B cell (primary cell): ENCODE measurements around the gene ANKRD13D. TPM values are rescaled to one million over a fixed set of nuclear protein-coding genes. Genes with fewer than 3 reads are reported as not detected.
A peak's percentile ranks its signal among the peaks of the same experiment; 100 is the strongest.

ENCODE experiments used
- ATAC-seq: fragments of 200-7000 bp; cut with Tn5 transposase; one replicate; pipeline ENCODE4 v1.10.0; 2021; ENCODE audit warnings: low read depth, mild to moderate bottlenecking, moderate number of reproducible peaks, moderate library complexity
- CTCF ChIA-PET: fragments of 350-600 bp; sonication (Branson Sonifier 250); formaldehyde crosslinking; loops from one replicate; lab custom pipeline; 2021; ENCODE audit warnings: antibody characterized with exemption, inconsistent platforms; lab: Charles Lee
- POLR2A ChIA-PET: fragments of 350-600 bp; sonication (Branson Sonifier 250); formaldehyde crosslinking; loops from one replicate; lab custom pipeline; 2021; ENCODE audit warnings: antibody characterized with exemption; lab: Charles Lee
- DNase-seq: peaks from one replicate; pipeline ENCODE4 v3.0.0; 2013
- H2AFZ ChIP-seq: 2 replicates; pipeline ENCODE4 v1.6.1; 2012; ENCODE audit warnings: mild to moderate bottlenecking, low read depth, low read length; ENCODE audit not compliant: insufficient read depth, poor library complexity, severe bottlenecking
- H3K27ac ChIP-seq, 2 donors: 1 replicate in 1 of 2; 2 replicates in 1 of 2; pipeline ENCODE4 v1.5.1; 2012 to 2013; ENCODE audit warnings: low read length in 2 of 2, mild to moderate bottlenecking in 2 of 2, moderate library complexity in 1 of 2
- H3K27me3 ChIP-seq, 4 experiments: fragments of 200-600 bp in 1 of 4; sonication (generic) in 1 of 4; replicated peaks in 1 of 4; 1 replicate in 2 of 4; 2 replicates in 2 of 4; pipeline versions ENCODE4 v1.6.1 to v1.7.0; 2013 to 2016; ENCODE audit warnings: low read length in 3 of 4, mild to moderate bottlenecking in 2 of 4, mixed read lengths in 1 of 4, moderate library complexity in 1 of 4; ENCODE audit not compliant: insufficient read depth in 4 of 4, control insufficient read depth in 3 of 4; ENCODE audit errors: control extremely low read depth in 1 of 4
- H3K36me3 ChIP-seq, 2 experiments: replicated peaks in 1 of 2; 1 replicate in 1 of 2; 2 replicates in 1 of 2; pipeline versions ENCODE4 v1.6.1 to v1.7.1; 2013; ENCODE audit warnings: low read length in 1 of 2; ENCODE audit not compliant: insufficient read depth in 2 of 2, control insufficient read depth in 1 of 2; ENCODE audit errors: control extremely low read depth in 1 of 2, extremely low read depth in 1 of 2
- H3K4me1 ChIP-seq, 2 donors: fragments of 200-600 bp in 1 of 2; sonication (generic) in 1 of 2; 1 replicate in 1 of 2; 2 replicates in 1 of 2; pipeline versions ENCODE4 v1.5.1 to v1.6.1; 2013 to 2017; ENCODE audit warnings: low read length in 2 of 2; ENCODE audit not compliant: control insufficient read depth in 2 of 2, insufficient read depth in 2 of 2
- H3K4me2 ChIP-seq: replicated peaks from 2 replicates; pipeline ENCODE3; 2012; ENCODE audit warnings: mild to moderate bottlenecking, low read depth, low read length; ENCODE audit not compliant: poor library complexity, severe bottlenecking
- H3K4me3 ChIP-seq, 5 experiments: fragments of 200-600 bp in 1 of 5; sonication (generic) in 1 of 5; 1 replicate in 3 of 5; 2 replicates in 2 of 5; pipeline versions ENCODE4 v1.5.1 to v1.7.0; 2011 to 2016; ENCODE audit warnings: low read length in 4 of 5, mild to moderate bottlenecking in 4 of 5, low read depth in 2 of 5, control low read depth in 1 of 5, moderate library complexity in 1 of 5; ENCODE audit not compliant: insufficient read depth in 1 of 5; ENCODE audit errors: control extremely low read depth in 1 of 5, extremely low read depth in 1 of 5
- H3K79me2 ChIP-seq: fragments of 200-600 bp; sonication (generic); one replicate; pipeline ENCODE4 v1.6.0; 2016; ENCODE audit warnings: low read length; ENCODE audit not compliant: control insufficient read depth, insufficient read depth
- H3K9ac ChIP-seq: fragments of 200-600 bp; sonication (generic); 2 replicates; pipeline ENCODE4 v1.6.1; 2017; ENCODE audit warnings: mild to moderate bottlenecking, low read length, moderate library complexity
- H3K9me3 ChIP-seq, 3 donors: one replicate each; pipeline versions ENCODE4 v1.6.1 to v1.7.1; 2013; ENCODE audit warnings: low read length in 2 of 3; ENCODE audit not compliant: control insufficient read depth in 2 of 3, insufficient read depth in 1 of 3; ENCODE audit errors: control extremely low read depth in 1 of 3
- H4K20me1 ChIP-seq: 2 replicates; pipeline ENCODE4 v1.6.0; 2012; ENCODE audit warnings: mild to moderate bottlenecking, low read length; ENCODE audit not compliant: insufficient read depth, control insufficient read depth, poor library complexity, severe bottlenecking
- H3K27ac Mint-ChIP-seq: one replicate; pipeline ENCODE4 v1.8.0; 2021; ENCODE audit warnings: mixed read lengths
- H3K27me3 Mint-ChIP-seq: one replicate; pipeline ENCODE4 v1.8.0; 2021; ENCODE audit warnings: mixed read lengths
- H3K4me1 Mint-ChIP-seq: one replicate; pipeline ENCODE4 v1.8.0; 2021; ENCODE audit warnings: mixed read lengths
- H3K4me3 Mint-ChIP-seq: one replicate; pipeline ENCODE4 v1.8.0; 2021; ENCODE audit warnings: mixed read lengths
- H3K9me3 Mint-ChIP-seq: one replicate; pipeline ENCODE4 v1.8.0; 2022; ENCODE audit warnings: mixed read lengths; ENCODE audit not compliant: insufficient read depth
- EZH2 ChIP-seq: IDR thresholded peaks from 2 replicates; pipeline ENCODE4 v1.6.1; 2012; ENCODE audit warnings: borderline replicate concordance, low read depth, mild to moderate bottlenecking, moderate library complexity, low read length; ENCODE audit not compliant: insufficient read depth, poor library complexity, severe bottlenecking
- WGBS: methylation state at CpG from one replicate; pipeline ENCODE4 v1.1.5; 2013; ENCODE audit warnings: missing lambda C conversion rate; ENCODE audit not compliant: insufficient coverage; 5-methylcytosine and 5-hydroxymethylcytosine counted together
- intact Hi-C: fragments of 100-400 bp; cut with micrococcal nuclease; formaldehyde crosslinking; loops from one replicate; pipeline ENCODE4 v1.10.0; 2022
- polyA plus RNA-seq: library from polyadenylated mRNA; depleted of rRNA; stranded (reverse); fragments of >200 nt; gene quantifications from 2 replicates; pipeline ENCODE4 v1.2.3, GENCODE V29; 2012
- total RNA-seq, 2 donors: library from RNA; stranded (reverse); fragments of 120-200 nt in 1 of 2; gene quantifications; 1 replicate in 1 of 2; 2 replicates in 1 of 2; pipeline versions ENCODE4 v1.2.3 to v1.2.4, GENCODE V29; 2013 to 2022
- TF ChIP-seq, protein P1 (sequence below): fragments of 200-600 bp; IDR thresholded peaks from one replicate; pipeline ENCODE4 v1.8.0; 2022; ENCODE audit warnings: antibody characterized with exemption, mild to moderate bottlenecking

The ANKRD13D gene
- total and polyA plus RNA-seq, 2 donors (not counting 1 experiment from before 2014, with no cell fraction given) = 189 to 252 TPM

GRCh38 chr11:67265633-67266448, 23.3 kb upstream of the ANKRD13D start:
- Histone ChIP-seq H3K4me3 (no peak overlapping the region), H3K4me2 (peak overlapping the region; percentile 66)

More at GRCh38 chr11:67265633-67266448, 23.3 kb upstream of the ANKRD13D start:
- POLR2A ChIA-PET = interaction anchor here (0.5 to 7.8 kb wide), 8 partner anchors 11 to 1192 kb away, joined by 4 to 131 read pairs (median 14); partner anchors contain the start of genes ANKRD13D and POLD4
- DNase-seq (peak; percentile 89), ATAC-seq (peak; percentile 69)
- peak overlapping the region; percentile 80 for H2AFZ ChIP-seq
- H3K9ac ChIP-seq = no peak overlapping the region
- H4K20me1 ChIP-seq = peaks cover 40% of the 10 kb centered on the region
- peak overlapping the region; percentile 81 for H3K4me3 Mint-ChIP-seq
- H3K9me3 ChIP-seq = no peaks in the 10 kb centered on the region
- H3K27me3 Mint-ChIP-seq = peaks cover 6% of the 10 kb centered on the region
- intact Hi-C loops = loop anchor here (1.0 to 10.0 kb wide), 3 partner anchors 51 to 319 kb away; partner anchors contain the start of genes CDK2AP2, GSTP1 and PITPNM1
- H3K36me3 ChIP-seq = peaks cover 0 to 33% of the 10 kb centered on the region in 2 experiments
- H3K4me1 ChIP-seq = peaks cover 63 to 66% of the 10 kb centered on the region in 2 donors
- no peak for TF ChIP-seq EZH2
- TF ChIP-seq, protein P1, sequence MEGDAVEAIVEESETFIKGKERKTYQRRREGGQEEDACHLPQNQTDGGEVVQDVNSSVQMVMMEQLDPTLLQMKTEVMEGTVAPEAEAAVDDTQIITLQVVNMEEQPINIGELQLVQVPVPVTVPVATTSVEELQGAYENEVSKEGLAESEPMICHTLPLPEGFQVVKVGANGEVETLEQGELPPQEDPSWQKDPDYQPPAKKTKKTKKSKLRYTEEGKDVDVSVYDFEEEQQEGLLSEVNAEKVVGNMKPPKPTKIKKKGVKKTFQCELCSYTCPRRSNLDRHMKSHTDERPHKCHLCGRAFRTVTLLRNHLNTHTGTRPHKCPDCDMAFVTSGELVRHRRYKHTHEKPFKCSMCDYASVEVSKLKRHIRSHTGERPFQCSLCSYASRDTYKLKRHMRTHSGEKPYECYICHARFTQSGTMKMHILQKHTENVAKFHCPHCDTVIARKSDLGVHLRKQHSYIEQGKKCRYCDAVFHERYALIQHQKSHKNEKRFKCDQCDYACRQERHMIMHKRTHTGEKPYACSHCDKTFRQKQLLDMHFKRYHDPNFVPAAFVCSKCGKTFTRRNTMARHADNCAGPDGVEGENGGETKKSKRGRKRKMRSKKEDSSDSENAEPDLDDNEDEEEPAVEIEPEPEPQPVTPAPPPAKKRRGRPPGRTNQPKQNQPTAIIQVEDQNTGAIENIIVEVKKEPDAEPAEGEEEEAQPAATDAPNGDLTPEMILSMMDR = peak; percentile 69
- H3K9me3 Mint-ChIP-seq = no peaks in the 10 kb centered on the region
- H3K27me3 ChIP-seq = peaks cover 0 to 9% (median 2%) of the 10 kb centered on the region in 4 experiments
- peak overlapping the region; percentile 55 to 63 for H3K27ac ChIP-seq
- CTCF ChIA-PET = interaction anchor here (0.5 to 8.9 kb wide), 15 partner anchors 9 to 122 kb away, joined by 3 to 229 read pairs (median 3); partner anchors contain the start of gene ANKRD13D
- H3K4me1 Mint-ChIP-seq = peaks cover 66% of the 10 kb centered on the region
- WGBS = 15% methylated on average over 54 of the region's 54 CpGs
- H3K27ac Mint-ChIP-seq = peak overlapping the region; percentile 89
- H3K79me2 ChIP-seq = peaks cover 81% of the 10 kb centered on the region
